Ovary (tissue), 3 donors: ENCODE data around the gene ZCCHC14.

Source experiments
- POLR2A ChIP-seq: fragments of 450-650 bp; IDR thresholded peaks from one replicate; pipeline ENCODE4 v1.6.1; 2017; ENCODE audit warnings: antibody characterized with exemption, mild to moderate bottlenecking, moderate library complexity
- TF ChIP-seq, protein P1 (sequence below), 3 donors: fragments of 450-650 bp in 2 of 3; fragments of 200-600 bp in 1 of 3; IDR thresholded peaks; one replicate each; pipeline versions ENCODE4 v1.5.1 to v1.8.0; 2016 to 2022; ENCODE audit warnings: antibody characterized with exemption in 3 of 3, mild to moderate bottlenecking in 1 of 3
- donor health status: DM: no; HTN: no; CAD: no.

DNA sequence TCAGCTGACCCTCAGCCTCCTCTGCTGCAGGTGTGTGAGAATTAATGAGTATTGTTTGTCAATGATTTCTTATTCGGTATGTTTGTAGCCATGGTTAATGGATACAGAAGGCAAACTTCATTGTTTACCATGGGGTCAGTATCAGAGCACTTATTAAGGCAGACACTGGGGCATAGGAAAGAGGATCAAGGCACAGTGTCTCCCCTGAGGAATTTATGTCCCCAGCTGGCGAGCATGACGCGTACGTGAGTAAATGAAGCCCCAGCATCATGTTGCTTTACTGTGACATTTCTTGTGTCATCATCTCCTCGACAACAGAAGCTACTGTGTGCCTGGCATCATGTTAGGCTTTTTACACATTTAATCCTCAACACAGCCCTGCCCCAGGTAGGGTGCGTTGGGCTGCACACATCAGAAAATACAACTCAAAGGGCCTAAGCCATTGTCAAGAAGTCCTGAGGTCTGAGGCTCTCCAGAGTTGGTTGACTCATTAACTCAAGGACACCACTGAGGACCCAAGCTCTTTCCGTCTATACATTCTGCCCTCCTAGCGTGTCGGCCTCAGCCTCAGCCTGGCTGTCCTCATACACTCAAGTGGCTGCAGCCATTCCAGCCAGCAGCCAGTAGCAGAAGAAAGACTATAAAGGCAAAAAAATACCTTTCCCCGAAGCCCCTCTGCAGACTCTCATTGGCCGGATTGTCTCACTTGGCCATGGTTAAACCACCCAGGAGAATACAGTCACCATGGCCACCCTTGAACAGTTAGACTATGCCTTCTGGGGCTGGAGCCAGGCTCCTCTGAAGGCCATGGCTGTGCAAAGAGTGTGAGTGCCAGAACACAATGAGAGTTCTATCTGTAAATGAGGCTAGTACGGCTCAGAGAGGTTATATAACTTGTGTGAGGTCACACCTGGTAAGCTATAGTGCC lies 13.9 kb upstream of the ZCCHC14 start:
- TF ChIP-seq, protein P1, sequence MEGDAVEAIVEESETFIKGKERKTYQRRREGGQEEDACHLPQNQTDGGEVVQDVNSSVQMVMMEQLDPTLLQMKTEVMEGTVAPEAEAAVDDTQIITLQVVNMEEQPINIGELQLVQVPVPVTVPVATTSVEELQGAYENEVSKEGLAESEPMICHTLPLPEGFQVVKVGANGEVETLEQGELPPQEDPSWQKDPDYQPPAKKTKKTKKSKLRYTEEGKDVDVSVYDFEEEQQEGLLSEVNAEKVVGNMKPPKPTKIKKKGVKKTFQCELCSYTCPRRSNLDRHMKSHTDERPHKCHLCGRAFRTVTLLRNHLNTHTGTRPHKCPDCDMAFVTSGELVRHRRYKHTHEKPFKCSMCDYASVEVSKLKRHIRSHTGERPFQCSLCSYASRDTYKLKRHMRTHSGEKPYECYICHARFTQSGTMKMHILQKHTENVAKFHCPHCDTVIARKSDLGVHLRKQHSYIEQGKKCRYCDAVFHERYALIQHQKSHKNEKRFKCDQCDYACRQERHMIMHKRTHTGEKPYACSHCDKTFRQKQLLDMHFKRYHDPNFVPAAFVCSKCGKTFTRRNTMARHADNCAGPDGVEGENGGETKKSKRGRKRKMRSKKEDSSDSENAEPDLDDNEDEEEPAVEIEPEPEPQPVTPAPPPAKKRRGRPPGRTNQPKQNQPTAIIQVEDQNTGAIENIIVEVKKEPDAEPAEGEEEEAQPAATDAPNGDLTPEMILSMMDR (IDR thresholded peaks at IDR 0.05) = no peak
- TF ChIP-seq POLR2A = no peak
